Esophagus mucosa (tissue), 1 donor: ENCODE measurements around the gene KCNMB2. TPM values are rescaled to one million over a fixed set of nuclear protein-coding genes. Genes with fewer than 3 reads are reported as not detected.

Source experiments
- ATAC-seq: fragments of 200-7000 bp; cut with Tn5 transposase; one replicate; pipeline ENCODE4 v1.9.1; 2020
- total RNA-seq: library from RNA; stranded (reverse); gene quantifications from one replicate; pipeline ENCODE4 v1.2.4, GENCODE V29; 2023
- donor health status: DM: yes; HTN: yes; CAD: no.

The KCNMB2 gene
- total RNA-seq, 1 donor from 2014 or later: not detected

GRCh38 chr3:178762385-178762784 is 226.1 kb downstream of the KCNMB2 start:
- ATAC-seq: no peak

DNA sequence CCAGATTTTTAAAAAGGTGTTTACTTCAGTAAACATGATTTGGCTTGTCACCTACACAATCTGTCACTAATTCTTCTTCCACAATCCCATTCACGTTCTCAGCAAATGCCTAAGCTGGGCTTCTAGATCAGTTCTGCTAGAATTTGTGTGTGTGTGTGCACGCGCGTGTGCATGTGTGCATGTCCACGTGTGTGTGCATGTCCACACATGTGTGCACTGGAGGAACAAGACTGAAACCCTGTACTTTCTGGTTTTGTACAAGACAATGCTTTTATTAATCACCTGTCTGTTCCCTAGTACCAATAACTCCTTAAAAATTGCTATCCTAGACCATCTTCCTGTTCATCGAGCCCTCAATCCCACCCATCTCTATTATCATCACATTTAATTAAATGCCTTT is 229.2 kb downstream of the KCNMB2 start:
- ATAC-seq: no peak

GRCh38 chr3:178767581-178767980 is 231.3 kb downstream of the KCNMB2 start:
- ATAC-seq: no peak

DNA sequence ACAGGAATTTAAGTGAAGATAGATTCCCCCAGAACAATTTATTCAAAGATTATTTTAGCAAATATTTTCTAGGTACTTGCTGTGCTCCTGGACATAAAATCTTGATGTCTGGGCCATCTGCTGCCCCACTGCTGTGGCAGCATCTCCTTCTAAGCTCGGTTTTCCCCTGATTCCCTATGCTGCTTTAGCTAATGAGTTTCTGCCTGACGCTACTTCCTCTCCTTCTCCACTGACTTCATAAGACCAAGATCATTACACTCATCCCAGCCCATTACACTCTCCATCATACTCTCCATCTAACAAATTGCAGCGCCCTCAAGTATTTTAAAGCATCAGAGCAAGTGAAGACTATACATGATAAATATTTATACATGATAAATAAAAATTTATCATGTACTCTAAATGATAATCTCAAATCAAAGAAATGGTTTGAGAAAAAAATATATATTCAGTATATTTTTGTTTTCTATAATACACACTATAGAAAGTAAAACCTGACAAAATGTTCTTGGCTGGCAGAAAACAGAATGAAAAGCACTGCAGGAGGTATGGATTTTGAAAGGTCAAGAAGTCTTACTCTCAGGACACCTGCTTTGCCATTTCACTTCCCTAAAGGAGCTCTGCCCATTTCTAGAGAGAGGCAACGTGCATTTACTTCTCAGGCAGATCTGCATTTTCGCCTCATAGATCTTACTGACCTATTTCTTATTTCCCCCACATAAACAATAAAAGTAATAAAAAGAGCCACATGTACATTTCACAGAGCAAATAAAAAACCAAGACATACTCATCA is 232.0 kb downstream of the KCNMB2 start:
- no peak for ATAC-seq

DNA sequence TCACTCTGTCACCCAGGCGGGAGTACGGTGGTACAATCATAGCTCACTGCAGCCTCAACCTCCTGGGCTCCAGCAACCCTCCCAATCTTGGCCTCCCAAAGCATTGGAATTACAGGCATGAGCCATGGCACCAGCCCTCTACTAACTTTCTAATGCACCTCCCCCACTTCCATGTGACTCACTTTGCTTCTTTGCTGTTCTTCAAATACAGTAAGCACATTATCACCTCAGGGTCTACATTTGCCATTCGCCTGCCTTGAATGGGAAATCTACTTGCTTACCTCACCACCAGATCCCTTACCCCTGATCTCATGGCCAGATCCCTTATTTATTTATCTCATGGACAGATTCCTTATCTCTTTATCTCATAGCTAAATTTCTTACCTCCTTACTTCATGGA is 235.3 kb downstream of the KCNMB2 start:
- no peak for ATAC-seq

DNA sequence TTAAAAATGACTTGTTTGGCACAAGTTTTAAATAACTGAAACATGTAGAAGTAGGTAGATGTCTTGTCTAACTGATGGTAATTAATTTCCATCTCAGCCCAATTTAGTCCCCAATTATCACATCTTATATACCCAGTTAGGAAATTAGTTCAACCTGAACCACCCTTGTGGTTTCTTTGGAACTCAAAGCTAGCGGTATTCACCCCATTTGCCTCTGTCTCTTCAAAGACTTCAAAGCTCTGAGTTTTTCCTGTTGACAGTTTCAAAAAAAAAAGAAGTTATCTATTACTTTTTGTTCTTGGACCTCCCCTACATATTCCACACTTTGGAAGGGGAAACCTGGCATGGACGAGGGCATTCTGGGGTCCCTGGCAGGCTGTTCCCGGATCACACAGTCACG is 236.5 kb downstream of the KCNMB2 start:
- ATAC-seq: no peak

- no peak for ATAC-seq
These were observed 237.1 kb downstream of the KCNMB2 start for GRCh38 chr3:178773358-178773757.

DNA sequence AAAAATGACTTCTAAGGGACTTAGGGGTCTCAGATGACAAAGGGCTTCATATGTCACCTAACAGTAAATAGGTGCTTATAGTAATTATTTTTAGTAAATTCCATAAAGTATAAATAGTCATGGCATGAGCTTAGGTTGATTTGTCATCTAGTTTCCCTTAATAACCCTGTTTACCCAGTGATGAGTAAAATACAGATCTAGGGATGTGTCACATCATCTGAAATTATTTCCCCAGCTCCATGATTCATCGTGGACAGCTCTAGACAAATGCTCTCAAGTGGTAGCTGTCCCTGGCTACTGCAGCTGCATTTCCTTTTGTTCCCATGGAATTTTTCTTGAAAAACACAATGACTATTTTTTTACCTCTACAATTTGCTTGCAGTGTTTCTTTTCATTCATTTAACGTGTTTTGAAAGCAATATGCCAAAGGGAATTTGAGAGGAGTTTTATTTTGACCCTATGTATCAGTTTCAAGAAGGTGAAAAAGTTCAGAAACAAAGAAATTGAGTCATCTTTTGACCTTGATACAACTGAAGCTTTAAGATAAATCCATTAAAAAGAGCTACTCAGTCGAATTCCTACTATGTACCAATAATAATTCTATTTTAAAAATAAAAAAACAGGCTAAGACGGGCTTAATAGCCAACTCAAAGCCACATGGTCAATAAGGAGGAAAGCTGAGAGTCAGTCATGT is 241.6 kb downstream of the KCNMB2 start:
- peak; percentile 97 for ATAC-seq

DNA sequence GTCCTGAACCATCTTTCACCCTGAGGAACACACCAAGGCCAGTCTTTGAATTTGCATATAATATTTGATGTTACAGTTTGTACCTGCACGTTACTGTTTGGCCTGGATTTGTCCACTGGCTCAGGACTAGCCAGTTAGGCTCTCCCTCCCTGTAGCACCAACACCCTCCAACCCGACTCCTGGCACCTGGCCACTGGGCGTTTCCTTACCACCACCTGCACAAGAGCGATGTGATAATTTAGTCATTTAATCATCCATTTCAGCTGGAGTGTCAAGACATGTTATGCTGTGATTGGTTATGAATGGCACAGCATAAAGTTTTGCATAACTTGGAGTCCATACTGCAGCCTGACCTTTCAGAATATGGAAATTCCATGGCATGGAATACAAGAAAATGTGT is 242.4 kb downstream of the KCNMB2 start:
- peak; percentile 60 for ATAC-seq

GRCh38 chr3:178785961-178786360 is 249.7 kb downstream of the KCNMB2 start:
- no peak for ATAC-seq

DNA sequence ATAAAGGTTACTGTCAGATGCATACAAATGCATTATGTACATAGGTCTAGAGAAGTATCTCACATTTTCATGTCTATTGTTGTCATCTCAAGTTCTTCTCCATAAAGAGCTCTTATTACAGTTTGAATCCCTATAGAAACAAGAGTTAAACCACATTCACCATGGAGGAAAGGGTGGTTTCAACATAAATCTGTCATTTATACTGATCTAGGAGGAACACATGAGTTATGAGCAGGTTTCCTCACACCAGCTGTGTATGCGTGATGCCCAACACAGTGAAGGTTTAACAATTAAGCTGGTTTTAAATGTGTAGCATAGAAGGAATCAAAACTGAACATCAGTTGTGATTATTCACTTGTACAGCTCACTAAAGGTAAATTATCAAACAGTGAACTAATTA is 251.7 kb downstream of the KCNMB2 start:
- no peak for ATAC-seq

DNA sequence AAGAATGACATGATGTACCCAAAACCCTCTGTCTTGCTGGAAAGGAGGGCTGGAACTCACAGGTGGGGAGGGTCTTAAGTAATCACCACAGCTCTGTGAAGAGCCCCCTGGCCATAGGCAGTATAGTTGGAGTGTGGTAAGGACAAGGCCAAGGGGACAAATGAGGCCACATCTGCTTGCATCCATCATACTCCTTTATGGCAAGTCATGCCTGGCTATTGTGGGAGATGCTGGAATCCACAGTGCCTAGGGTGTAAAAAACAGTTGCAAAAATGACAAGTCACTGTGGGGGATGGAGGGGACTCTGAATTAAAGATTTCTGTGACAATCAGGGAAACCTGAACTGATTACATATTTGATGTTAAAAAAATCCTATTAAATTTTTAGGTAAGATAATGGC is 258.5 kb downstream of the KCNMB2 start:
- no peak for ATAC-seq

DNA sequence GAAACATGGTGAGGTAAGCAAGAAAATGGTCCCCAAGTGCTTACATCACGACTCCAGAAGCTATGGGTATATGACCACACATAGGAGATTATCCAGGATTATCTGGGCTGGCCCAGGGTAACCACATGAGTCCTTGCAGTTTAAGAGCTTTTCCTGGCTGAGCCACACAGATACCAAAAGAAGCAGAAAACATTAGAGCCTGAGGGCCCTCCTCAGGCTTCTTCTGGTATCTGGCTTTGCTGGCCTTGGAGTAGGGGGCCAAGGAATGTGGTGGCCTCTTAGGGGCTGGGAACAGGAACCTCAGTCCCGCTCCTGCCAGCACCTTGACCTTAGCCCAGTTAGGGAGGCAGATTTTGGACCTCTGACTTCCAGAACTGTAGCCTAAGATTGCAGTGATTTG is 259.1 kb downstream of the KCNMB2 start:
- no peak for ATAC-seq

- no peak for ATAC-seq
These were observed 266.0 kb downstream of the KCNMB2 start for GRCh38 chr3:178802259-178802658.

- ATAC-seq: no peak
These were observed 266.9 kb downstream of the KCNMB2 start for GRCh38 chr3:178802993-178803693.

- no peak for ATAC-seq
These were observed 268.4 kb downstream of the KCNMB2 start for GRCh38 chr3:178804606-178805005.

DNA sequence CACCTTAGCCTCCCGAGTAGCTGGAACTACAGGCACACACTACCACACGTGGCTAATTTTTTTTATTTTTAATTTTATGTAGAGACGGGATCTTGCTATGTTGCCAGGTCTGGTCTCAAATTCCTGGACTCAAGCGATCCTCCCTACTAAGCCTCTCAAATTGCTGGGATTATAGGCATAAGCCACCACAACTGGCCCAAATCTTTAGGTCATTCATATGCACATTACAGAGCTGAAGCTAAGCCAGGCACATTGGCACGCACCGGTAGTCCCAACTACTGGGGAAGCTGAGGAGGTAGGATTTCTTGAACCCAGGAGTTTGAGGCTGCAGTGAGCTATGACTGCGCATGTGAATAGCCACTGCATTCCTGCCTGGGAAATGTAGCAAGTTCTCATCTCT is 269.5 kb downstream of the KCNMB2 start:
- no peak for ATAC-seq

DNA sequence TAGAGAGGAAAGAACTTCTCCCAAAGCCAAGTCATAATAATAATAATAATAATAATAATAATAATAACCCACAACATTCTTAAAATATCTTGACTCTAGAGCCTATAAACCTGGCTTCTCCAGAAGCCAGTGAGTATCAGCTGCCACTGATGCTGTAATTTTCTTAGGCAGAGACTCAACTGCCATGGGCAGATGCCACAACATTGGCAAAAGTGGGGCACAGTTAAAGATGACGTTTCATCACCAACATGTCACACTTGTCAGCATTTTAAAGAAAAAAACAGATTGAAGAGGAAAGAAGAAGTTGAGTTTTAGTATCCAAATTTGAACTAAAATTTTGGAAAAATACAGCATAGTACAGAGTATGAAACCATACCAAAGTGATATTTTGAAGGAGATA is 270.4 kb downstream of the KCNMB2 start:
- no peak for ATAC-seq

- ATAC-seq: no peak
These were observed 271.5 kb downstream of the KCNMB2 start for GRCh38 chr3:178807694-178808093.

GRCh38 chr3:178808748-178809147 is 272.5 kb downstream of the KCNMB2 start:
- ATAC-seq: no peak

- ATAC-seq: no peak
These were observed 273.9 kb downstream of the KCNMB2 start for GRCh38 chr3:178810181-178810580.

GRCh38 chr3:178822722-178823121 is 286.5 kb downstream of the KCNMB2 start:
- no peak for ATAC-seq

- ATAC-seq: no peak
These were observed 286.9 kb downstream of the KCNMB2 start for GRCh38 chr3:178823150-178823549.
